HepG2 (cell line): ENCODE measurements around the gene CKS2. TPM values are rescaled to one million over a fixed set of nuclear protein-coding genes. Genes with fewer than 3 reads are reported as not detected.

Experiments
- AGO1 ChIP-seq: fragments of 200-400 bp; formaldehyde crosslinking; IDR thresholded peaks from 2 replicates; pipeline ENCODE4 v1.6.1; 2017; ENCODE audit warnings: mild to moderate bottlenecking, low read depth, low read length, moderate library complexity; ENCODE audit not compliant: poor library complexity, severe bottlenecking
- ATM ChIP-seq: fragments of 450-650 bp; IDR thresholded peaks from 2 replicates; pipeline ENCODE4 v1.7.1; 2017; ENCODE audit warnings: mild to moderate bottlenecking, borderline replicate concordance
- DR1 ChIP-seq: sonication (generic); formaldehyde crosslinking; IDR thresholded peaks from 2 replicates; pipeline ENCODE4 v1.8.0; 2021; ENCODE audit warnings: mild to moderate bottlenecking, missing genetic modification reagents, inconsistent platforms
- HDAC1 ChIP-seq: sonication (generic); formaldehyde crosslinking; IDR thresholded peaks from 2 replicates; pipeline ENCODE4 v1.5.1; 2020; ENCODE audit warnings: mild to moderate bottlenecking, missing genetic modification reagents
- MEIS2 ChIP-seq: sonication (generic); formaldehyde crosslinking; IDR thresholded peaks from 2 replicates; pipeline ENCODE4 v1.9.0; 2021; ENCODE audit warnings: mild to moderate bottlenecking, missing genetic modification reagents
- MXI1 ChIP-seq: IDR thresholded peaks from 3 replicates; pipeline ENCODE4 v1.6.1; 2012; ENCODE audit warnings: low read depth, low read length, inconsistent platforms, borderline replicate concordance
- MYNN ChIP-seq: sonication (generic); formaldehyde crosslinking; IDR thresholded peaks from 2 replicates; pipeline ENCODE4 v1.4.0; 2020; ENCODE audit warnings: mild to moderate bottlenecking, low read depth, missing genetic modification reagents
- ONECUT2 ChIP-seq: sonication (generic); formaldehyde crosslinking; IDR thresholded peaks from 2 replicates; pipeline ENCODE4 v1.4.0; 2020; ENCODE audit warnings: missing genetic modification reagents
- SKI ChIP-seq: fragments of 450-650 bp; IDR thresholded peaks from one replicate; pipeline ENCODE4 v1.6.1; 2018; ENCODE audit warnings: mild to moderate bottlenecking; ENCODE audit not compliant: partially characterized antibody
- SRF ChIP-seq: IDR thresholded peaks from 2 replicates; pipeline ENCODE4 v1.6.1; 2011; ENCODE audit warnings: mild to moderate bottlenecking, low read depth, low read length, moderate library complexity
- TCF7L2 ChIP-seq: IDR thresholded peaks from 2 replicates; pipeline ENCODE4 v1.6.1; 2011; ENCODE audit warnings: mild to moderate bottlenecking, low read depth, low read length, moderate library complexity
- TEAD3 ChIP-seq: optimal IDR thresholded peaks from 2 replicates; pipeline ENCODE3; 2016; ENCODE audit warnings: borderline replicate concordance
- ZBTB3 ChIP-seq: sonication (generic); formaldehyde crosslinking; IDR thresholded peaks from 2 replicates; pipeline ENCODE4 v1.4.0; 2020; ENCODE audit warnings: low read depth, mild to moderate bottlenecking, moderate library complexity, missing genetic modification reagents, borderline replicate concordance
- ZBTB38 ChIP-seq: sonication (generic); formaldehyde crosslinking; IDR thresholded peaks from 2 replicates; pipeline ENCODE4 v1.5.1; 2020; ENCODE audit warnings: mild to moderate bottlenecking, missing genetic modification reagents
- ZNF17 ChIP-seq: sonication (generic); formaldehyde crosslinking; IDR thresholded peaks from 2 replicates; pipeline ENCODE4 v1.5.0; 2020; ENCODE audit warnings: mild to moderate bottlenecking, missing genetic modification reagents
- ZNF333 ChIP-seq: sonication (generic); formaldehyde crosslinking; IDR thresholded peaks from 2 replicates; pipeline ENCODE4 v1.4.0; 2020; ENCODE audit warnings: mild to moderate bottlenecking, missing genetic modification reagents, borderline replicate concordance
- ZNF44 ChIP-seq: sonication (generic); formaldehyde crosslinking; IDR thresholded peaks from 2 replicates; pipeline ENCODE4 v1.5.1; 2020; ENCODE audit warnings: mild to moderate bottlenecking, missing genetic modification reagents
- ZNF484 ChIP-seq: sonication (generic); formaldehyde crosslinking; IDR thresholded peaks from 2 replicates; pipeline ENCODE4 v1.5.1; 2020; ENCODE audit warnings: mild to moderate bottlenecking, low read depth, missing genetic modification reagents, borderline replicate concordance
- ZNF883 ChIP-seq: sonication (generic); formaldehyde crosslinking; IDR thresholded peaks from 2 replicates; pipeline ENCODE4 v1.5.1; 2020; ENCODE audit warnings: mild to moderate bottlenecking, missing genetic modification reagents; ENCODE audit errors: not compliant biosample characterization
- polyA plus RNA-seq, 8 experiments: library from polyadenylated mRNA; depleted of rRNA in 3 of 8; stranded (reverse) in 7 of 8; unstranded in 1 of 8; fragments of >200 nt; fragmentation: Illumina TruSeq in 4 of 8; extraction: Trizol in 4 of 8; gene quantifications; 2 replicates each; pipeline versions ENCODE4 v1.2.1 to v1.2.3, GENCODE V29; 2011 to 2016; ENCODE audit warnings: low read depth in 4 of 8, missing spikeins in 1 of 8, mixed read lengths in 1 of 8; ENCODE audit not compliant: insufficient read depth in 1 of 8
- total RNA-seq, 5 experiments: library from RNA; depleted of rRNA; stranded (reverse); fragments of >200 nt; fragmentation: Illumina TruSeq; extraction: Trizol; gene quantifications; 2 replicates each; pipeline ENCODE4 v1.2.3, GENCODE V29; 2016; ENCODE audit warnings: low read depth in 1 of 5
- TF ChIP-seq, protein P1 (sequence below): IDR thresholded peaks from 2 replicates; pipeline ENCODE4 v1.6.1; 2012; ENCODE audit warnings: low read depth, low read length, improper control_type of control experiment
- TF ChIP-seq, protein P2 (sequence below): IDR thresholded peaks from 2 replicates; pipeline ENCODE4 v1.6.1; 2016; ENCODE audit warnings: low read depth, borderline replicate concordance
- TF ChIP-seq, protein P3 (sequence below): sonication (generic); formaldehyde crosslinking; IDR thresholded peaks from 2 replicates; pipeline ENCODE4 v1.5.0; 2020; ENCODE audit warnings: missing genetic modification reagents
- TF ChIP-seq, protein P4 (sequence below): sonication (generic); formaldehyde crosslinking; IDR thresholded peaks from 2 replicates; pipeline ENCODE4 v1.5.0; 2020; ENCODE audit warnings: mild to moderate bottlenecking, missing genetic modification reagents
- TF ChIP-seq, protein P5 (sequence below): sonication (generic); formaldehyde crosslinking; IDR thresholded peaks from 2 replicates; pipeline ENCODE4 v1.5.1; 2020; ENCODE audit warnings: missing genetic modification reagents, mild to moderate bottlenecking, borderline replicate concordance

CKS2 gene
- total and polyA plus RNA-seq, 2 of the 13 experiments (the other 11 are each of a cell fraction or from before 2014, with no cell fraction given): 251 to 317 TPM

DNA sequence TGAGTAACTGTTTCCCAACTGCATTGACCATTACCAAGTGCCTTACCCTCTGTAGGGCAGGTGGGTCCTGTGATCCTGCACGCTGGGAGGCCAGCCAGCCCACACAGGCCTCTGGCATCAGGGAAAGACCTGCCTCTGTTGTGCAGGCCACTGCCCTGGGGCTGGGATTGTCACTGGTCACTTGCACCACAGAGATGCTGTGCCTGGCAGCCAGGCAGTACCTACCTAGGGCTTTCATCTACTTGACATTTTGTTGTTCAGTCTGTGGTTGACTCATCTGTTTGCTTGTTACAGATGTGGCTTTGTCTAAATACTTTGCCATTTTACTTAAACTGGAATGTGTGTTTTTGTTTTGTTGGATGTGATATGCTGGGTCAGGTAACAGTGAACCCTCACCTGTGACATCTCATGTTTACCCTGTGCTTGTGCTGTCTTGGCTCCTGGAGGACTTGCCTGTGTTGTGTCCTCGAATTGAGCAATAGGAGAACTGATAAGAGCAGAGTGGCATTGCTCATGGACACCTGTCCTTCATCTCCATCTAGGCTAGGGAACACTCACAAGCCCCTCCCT lies 40.1 kb downstream of the CKS2 start (continued):
- TF ChIP-seq, protein P1, sequence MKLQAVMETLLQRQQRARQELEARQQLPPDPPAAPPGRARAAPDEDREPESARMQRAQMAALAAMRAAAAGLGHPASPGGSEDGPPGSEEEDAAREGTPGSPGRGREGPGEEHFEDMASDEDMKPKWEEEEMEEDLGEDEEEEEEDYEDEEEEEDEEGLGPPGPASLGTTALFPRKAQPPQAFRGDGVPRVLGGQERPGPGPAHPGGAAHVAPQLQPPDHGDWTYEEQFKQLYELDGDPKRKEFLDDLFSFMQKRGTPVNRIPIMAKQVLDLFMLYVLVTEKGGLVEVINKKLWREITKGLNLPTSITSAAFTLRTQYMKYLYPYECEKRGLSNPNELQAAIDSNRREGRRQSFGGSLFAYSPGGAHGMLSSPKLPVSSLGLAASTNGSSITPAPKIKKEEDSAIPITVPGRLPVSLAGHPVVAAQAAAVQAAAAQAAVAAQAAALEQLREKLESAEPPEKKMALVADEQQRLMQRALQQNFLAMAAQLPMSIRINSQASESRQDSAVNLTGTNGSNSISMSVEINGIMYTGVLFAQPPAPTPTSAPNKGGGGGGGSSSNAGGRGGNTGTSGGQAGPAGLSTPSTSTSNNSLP: peak; percentile 63; the same call in 1 of the 2 replicates
- TF ChIP-seq TEAD3 (CRISPR knock-in tag) (peak; percentile 91), DR1 (CRISPR knock-in tag) (no peak), ONECUT2 (no peak), ZNF44 (CRISPR knock-in tag) (no peak), HDAC1 (CRISPR knock-in tag) (peak; percentile 89), TCF7L2 (no peak), SRF (no peak), AGO1 (no peak), ZBTB38 (CRISPR knock-in tag) (no peak), MEIS2 (CRISPR knock-in tag) (peak; percentile 95), ZNF484 (CRISPR knock-in tag) (no peak), ZNF883 (no peak), ZNF17 (CRISPR knock-in tag) (no peak), SKI (peak; percentile 79), ZBTB3 (CRISPR knock-in tag) (no peak), MXI1 (peak; percentile 66; the same call in 1 of the 3 replicates), MYNN (no peak), ZNF333 (CRISPR knock-in tag) (no peak), ATM (no peak)
- TF ChIP-seq, protein P2, sequence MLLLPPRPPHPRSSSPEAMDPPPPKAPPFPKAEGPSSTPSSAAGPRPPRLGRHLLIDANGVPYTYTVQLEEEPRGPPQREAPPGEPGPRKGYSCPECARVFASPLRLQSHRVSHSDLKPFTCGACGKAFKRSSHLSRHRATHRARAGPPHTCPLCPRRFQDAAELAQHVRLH (CRISPR knock-in tag): peak; percentile 69; the same call in 1 of the 2 replicates
- TF ChIP-seq, protein P3, sequence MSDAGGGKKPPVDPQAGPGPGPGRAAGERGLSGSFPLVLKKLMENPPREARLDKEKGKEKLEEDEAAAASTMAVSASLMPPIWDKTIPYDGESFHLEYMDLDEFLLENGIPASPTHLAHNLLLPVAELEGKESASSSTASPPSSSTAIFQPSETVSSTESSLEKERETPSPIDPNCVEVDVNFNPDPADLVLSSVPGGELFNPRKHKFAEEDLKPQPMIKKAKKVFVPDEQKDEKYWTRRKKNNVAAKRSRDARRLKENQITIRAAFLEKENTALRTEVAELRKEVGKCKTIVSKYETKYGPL (CRISPR knock-in tag): no peak
- TF ChIP-seq, protein P4, sequence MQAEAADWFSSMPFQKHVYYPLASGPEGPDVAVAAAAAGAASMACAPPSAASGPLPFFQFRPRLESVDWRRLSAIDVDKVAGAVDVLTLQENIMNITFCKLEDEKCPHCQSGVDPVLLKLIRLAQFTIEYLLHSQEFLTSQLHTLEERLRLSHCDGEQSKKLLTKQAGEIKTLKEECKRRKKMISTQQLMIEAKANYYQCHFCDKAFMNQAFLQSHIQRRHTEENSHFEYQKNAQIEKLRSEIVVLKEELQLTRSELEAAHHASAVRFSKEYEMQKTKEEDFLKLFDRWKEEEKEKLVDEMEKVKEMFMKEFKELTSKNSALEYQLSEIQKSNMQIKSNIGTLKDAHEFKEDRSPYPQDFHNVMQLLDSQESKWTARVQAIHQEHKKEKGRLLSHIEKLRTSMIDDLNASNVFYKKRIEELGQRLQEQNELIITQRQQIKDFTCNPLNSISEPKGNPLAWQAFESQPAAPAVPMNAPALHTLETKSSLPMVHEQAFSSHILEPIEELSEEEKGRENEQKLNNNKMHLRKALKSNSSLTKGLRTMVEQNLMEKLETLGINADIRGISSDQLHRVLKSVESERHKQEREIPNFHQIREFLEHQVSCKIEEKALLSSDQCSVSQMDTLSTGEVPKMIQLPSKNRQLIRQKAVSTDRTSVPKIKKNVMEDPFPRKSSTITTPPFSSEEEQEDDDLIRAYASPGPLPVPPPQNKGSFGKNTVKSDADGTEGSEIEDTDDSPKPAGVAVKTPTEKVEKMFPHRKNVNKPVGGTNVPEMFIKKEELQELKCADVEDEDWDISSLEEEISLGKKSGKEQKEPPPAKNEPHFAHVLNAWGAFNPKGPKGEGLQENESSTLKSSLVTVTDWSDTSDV (CRISPR knock-in tag): no peak
- TF ChIP-seq, protein P5, sequence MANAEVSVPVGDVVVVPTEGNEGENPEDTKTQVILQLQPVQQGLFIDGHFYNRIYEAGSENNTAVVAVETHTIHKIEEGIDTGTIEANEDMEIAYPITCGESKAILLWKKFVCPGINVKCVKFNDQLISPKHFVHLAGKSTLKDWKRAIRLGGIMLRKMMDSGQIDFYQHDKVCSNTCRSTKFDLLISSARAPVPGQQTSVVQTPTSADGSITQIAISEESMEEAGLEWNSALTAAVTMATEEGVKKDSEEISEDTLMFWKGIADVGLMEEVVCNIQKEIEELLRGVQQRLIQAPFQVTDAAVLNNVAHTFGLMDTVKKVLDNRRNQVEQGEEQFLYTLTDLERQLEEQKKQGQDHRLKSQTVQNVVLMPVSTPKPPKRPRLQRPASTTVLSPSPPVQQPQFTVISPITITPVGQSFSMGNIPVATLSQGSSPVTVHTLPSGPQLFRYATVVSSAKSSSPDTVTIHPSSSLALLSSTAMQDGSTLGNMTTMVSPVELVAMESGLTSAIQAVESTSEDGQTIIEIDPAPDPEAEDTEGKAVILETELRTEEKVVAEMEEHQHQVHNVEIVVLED: peak; percentile 35; the same call in 1 of the 2 replicates
